ENCODE measurements around the gene SLU7.

Gene SLU7

DNA sequence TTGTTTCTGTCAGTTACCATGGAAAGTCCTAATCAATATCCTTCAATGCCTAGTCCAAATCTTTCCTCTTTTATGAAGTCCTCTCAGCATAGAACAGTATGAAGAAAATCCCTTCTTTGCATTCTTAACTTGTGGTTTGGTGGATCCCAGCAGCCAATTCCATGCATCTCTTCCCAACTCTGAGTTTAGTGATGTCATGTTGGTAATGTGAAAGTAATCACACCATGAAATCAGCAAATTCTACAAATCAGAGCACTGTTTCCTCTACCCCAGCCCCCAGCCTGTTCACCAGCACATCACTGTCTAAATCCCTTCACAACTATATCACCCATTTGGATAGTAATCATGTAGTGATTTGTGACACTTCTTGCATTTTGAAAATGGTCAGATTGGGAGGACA, 43.7 kb downstream of the SLU7 start:
- DNase-seq (ENCODE audit: low read depth): no peak
- no peak overlapping the region for H3K4me3 ChIP-seq (ENCODE audit: low read depth, low read length)

DNA sequence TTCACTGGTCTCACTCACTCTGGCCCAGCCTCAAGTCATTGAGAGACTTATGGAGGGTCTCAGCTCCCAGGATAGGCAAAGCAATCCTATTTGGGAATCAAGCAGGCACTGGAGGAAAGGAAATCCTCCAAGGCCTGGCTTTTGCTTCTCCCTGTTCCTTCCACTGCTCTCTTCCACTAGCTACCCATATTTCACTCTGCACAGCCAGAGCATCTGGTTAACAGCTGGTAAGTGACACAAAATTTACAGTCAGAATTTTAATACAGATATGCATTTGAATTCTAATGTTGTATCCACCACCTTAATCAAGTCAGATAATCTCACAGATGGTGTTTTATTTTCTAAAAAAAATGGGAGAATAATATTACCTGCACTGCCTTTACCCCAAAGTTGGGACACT, 47.6 kb downstream of the SLU7 start:
- no peak for DNase-seq (ENCODE audit: low read depth)
- H3K4me3 ChIP-seq (ENCODE audit: low read depth, low read length): no peak overlapping the region

GRCh38 chr5:160370713-160371034, 48.2 kb downstream of the SLU7 start:
- peak overlapping the region; percentile 56 for H3K4me3 ChIP-seq (ENCODE audit: low read depth, low read length)

DNA sequence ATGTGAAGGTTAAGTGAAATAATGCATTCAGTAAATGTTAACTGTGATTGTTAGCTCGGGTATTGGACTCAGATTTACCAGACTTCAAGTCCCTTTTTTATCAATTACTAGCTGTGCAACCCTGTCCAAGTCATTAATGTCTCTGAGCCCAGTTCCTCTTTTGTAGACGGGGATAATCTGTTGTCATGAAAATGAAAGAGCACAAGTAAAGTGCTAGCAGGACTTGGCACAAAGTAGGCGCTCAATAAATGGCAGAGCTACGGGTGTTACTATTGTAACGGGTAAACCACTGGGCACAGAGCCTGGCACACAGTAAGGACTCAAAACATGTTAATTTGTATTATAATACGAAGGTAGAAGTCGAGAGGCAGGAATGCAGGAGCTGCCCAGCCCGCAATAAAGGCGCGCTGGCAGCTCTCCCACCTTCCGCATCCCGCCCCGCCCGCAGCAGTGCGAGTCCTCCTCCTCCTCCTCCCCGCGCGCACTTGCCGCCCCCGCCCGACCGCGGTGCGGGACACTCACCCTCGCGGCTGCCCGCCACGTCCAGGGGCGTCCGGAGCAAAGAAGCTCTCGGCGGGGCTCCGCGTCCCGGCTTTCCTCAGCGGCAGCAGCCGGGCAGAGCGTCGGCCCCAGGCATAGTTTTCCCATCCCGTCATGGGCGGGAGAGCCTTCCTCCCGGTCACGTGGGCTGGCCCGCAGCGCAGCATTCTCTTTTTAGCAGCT, 48.7 kb downstream of the SLU7 start, which contains the start of gene C1QTNF2:
TSS of gene C1QTNF2 (minus strand) at position 637 of the 723 bp plus-strand sequence. CDS start 15,615 bp downstream, outside the sequence.
- DNase-seq (ENCODE audit: low read depth): peak; percentile 24

More at GRCh38 chr5:160370713-160371034, 48.2 kb downstream of the SLU7 start:
- DNase-seq (ENCODE audit: low read depth): no peak

DNA sequence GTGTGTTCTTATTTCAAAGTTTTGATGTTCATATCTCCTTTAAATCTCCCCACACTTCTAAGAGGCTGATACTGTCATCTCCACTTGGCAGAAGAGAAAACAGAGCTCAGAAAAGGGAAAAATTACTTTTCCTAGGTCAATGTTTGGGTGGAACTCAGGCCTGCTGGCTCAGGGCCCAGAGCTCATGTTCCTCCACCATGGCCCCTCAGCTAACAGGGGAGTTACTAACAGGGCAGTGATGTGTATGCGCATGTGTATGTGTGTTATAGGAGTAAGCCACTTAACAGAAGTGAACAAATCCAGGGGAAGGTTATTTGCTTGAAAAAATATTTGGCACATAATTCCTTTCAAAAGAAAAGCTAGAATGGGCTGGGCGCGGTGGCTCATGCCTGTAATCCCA, 51.0 kb downstream of the SLU7 start:
- no peak for DNase-seq (ENCODE audit: low read depth)
- no peak overlapping the region for H3K4me3 ChIP-seq (ENCODE audit: low read depth, low read length)

More for the DNA sequence above, 48.7 kb downstream of the SLU7 start, which contains the start of gene C1QTNF2:
- peak within 1 kb of the TSS; percentile 56 for H3K4me3 ChIP-seq (ENCODE audit: low read depth, low read length)

GRCh38 chr5:160367261-160367660, 51.6 kb downstream of the SLU7 start:
- no peak for DNase-seq (ENCODE audit: low read depth)
- H3K4me3 ChIP-seq (ENCODE audit: low read depth, low read length): no peak overlapping the region

GRCh38 chr5:160366230-160366629, 52.7 kb downstream of the SLU7 start:
- DNase-seq (ENCODE audit: low read depth): no peak
- H3K4me3 ChIP-seq (ENCODE audit: low read depth, low read length): no peak overlapping the region

GRCh38 chr5:160363660-160364395, 55.1 kb downstream of the SLU7 start:
- H3K4me3 ChIP-seq (ENCODE audit: low read depth, low read length): no peak overlapping the region
- no peak for DNase-seq (ENCODE audit: low read depth)

- DNase-seq (ENCODE audit: low read depth): no peak
Observed at GRCh38 chr5:160363211-160363610, 55.7 kb downstream of the SLU7 start.

GRCh38 chr5:160361624-160362228, 57.2 kb downstream of the SLU7 start:
- DNase-seq (ENCODE audit: low read depth): no peak

More at GRCh38 chr5:160363211-160363610, 55.7 kb downstream of the SLU7 start:
- no peak overlapping the region for H3K4me3 ChIP-seq (ENCODE audit: low read depth, low read length)

DNA sequence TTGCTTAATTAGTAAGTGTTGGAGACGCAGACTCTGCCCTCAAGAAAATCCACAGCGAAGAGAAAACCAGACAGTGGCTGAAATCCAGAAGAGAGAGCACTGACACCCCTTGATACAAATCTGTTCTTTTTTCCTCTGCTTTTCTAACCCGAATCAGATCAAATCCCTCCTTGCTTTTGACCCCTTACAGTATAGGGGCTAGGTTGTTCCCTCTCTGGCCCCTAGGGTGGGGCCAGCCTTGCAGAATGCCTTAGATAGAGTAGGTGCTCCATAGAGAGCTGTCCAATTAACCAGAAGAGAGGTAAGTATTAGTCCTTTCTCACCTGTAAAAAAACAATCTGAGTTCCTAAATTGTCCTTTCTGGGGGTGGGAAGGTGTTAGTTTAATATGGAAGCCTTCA, 58.6 kb downstream of the SLU7 start:
- no peak for DNase-seq (ENCODE audit: low read depth)
- H3K4me3 ChIP-seq (ENCODE audit: low read depth, low read length): no peak overlapping the region

More at GRCh38 chr5:160361624-160362228, 57.2 kb downstream of the SLU7 start:
- H3K4me3 ChIP-seq (ENCODE audit: low read depth, low read length): no peak overlapping the region

- no peak for DNase-seq (ENCODE audit: low read depth)
- no peak overlapping the region for H3K4me3 ChIP-seq (ENCODE audit: low read depth, low read length)
Observed at GRCh38 chr5:160359816-160360215, 59.1 kb downstream of the SLU7 start.

DNA sequence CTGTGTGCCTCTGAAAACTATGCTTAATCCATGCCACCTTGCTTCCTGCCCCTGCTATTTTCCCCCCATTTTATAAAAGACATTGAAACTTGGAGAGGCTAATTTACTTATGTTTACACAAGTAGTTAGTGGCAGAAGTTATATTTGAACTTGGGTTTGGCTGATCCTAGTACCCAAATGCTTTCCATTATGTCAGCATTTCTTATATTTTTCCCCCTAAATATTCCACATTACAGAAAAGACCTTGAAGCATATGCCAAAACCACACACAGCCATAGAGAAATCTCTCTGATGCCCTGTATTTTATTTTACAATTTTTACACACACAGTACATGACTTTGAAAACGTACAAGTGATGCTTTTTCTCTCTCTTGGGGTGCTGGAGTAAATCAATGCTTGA, 59.6 kb downstream of the SLU7 start:
- no peak for DNase-seq (ENCODE audit: low read depth)
- H3K4me3 ChIP-seq (ENCODE audit: low read depth, low read length): no peak overlapping the region

DNA sequence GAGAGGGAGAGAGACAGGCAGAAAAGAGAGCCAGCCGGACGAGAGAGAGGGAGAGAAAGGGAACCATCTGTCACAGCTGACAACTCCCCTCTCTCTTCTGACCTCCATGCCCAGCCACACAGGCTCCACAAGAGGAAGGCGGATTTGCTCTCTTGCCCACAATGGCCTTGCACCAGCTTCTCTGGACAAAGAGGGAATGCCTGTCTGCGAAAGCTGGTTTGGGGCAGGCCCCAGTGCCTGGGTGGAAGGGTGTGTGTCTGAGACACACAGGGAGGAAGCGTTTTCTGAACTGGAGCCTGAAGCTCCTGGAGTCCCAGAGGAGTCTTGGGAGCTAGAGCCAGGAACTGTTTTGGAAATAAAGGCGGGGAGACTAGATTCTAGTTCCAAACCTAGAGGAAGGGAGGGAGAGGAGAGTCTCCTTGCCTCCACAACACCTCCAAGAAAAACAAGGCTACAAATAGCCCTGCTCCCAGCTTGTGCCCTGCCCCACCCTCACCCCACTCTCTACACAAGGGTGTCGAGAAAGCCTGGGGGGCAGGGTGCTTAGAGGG, 60.9 kb downstream of the SLU7 start:
- no peak for DNase-seq (ENCODE audit: low read depth)
- H3K4me3 ChIP-seq (ENCODE audit: low read depth, low read length): no peak overlapping the region

GRCh38 chr5:160357394-160357793, 61.5 kb downstream of the SLU7 start:
- DNase-seq (ENCODE audit: low read depth): no peak
- no peak overlapping the region for H3K4me3 ChIP-seq (ENCODE audit: low read depth, low read length)

GRCh38 chr5:160356550-160357347, 62.1 kb downstream of the SLU7 start:
- DNase-seq (ENCODE audit: low read depth): no peak
- no peak overlapping the region for H3K4me3 ChIP-seq (ENCODE audit: low read depth, low read length)

DNA sequence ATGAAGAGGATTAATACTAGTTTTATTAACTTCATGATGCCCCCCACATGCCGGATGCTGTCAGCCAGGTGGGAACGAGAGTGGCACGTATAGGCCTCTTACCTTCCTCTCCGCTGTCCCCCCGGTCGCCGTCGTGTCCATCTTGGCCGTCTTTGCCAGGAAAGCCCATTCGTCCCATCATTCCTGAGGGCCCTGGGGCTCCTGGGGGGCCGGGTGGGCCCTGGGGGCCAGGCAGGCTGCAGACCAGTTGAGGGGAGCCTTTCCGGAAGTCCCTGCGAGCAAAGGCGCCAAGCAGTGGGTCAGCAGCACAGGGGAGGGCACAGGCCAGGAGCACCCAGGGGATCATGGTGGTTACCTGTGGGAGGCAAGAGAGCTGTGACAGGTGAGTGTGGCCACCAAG, 64.2 kb downstream of the SLU7 start:
- no peak for DNase-seq (ENCODE audit: low read depth)
- H3K4me3 ChIP-seq (ENCODE audit: low read depth, low read length): no peak overlapping the region

DNA sequence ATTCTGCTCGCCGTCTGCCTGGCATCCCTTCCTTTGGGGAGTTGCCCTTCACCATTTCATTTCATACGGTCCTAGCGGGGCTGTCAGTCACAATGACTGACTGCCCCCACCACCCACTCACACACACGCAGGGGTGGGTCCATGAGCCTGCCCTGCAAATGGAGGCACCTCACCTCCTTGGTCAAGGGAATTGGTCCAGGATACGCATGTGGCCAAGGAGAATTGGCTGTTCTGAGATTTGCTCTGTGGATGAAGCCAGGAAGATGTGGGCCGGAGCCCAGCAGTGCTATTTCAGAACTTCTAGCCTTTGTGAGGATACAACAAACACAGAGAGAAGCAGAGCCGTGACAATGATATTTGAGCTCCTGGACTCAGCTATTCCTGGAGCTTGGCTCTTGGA, 65.5 kb downstream of the SLU7 start:
- DNase-seq (ENCODE audit: low read depth): no peak
- no peak overlapping the region for H3K4me3 ChIP-seq (ENCODE audit: low read depth, low read length)

GRCh38 chr5:160352308-160352707, 66.6 kb downstream of the SLU7 start:
- no peak overlapping the region for H3K4me3 ChIP-seq (ENCODE audit: low read depth, low read length)
- DNase-seq (ENCODE audit: low read depth): no peak

Data from skeletal muscle cell (primary cell).